SK-N-MC (cell line): Measurements from ENCODE around the gene HDLBP.

Source experiments
- DNase-seq: peaks from one replicate; pipeline ENCODE4 v3.0.0-alpha.2; 2011; ENCODE audit warnings: low read depth, low spot score
- H3K27ac ChIP-seq: fragments of 200-600 bp; sonication (generic); 2 replicates; pipeline ENCODE4 v1.5.1; 2016; ENCODE audit warnings: mixed run types
- H3K36me3 ChIP-seq: fragments of 200-600 bp; sonication (generic); 2 replicates; pipeline ENCODE4 v1.6.1; 2017; ENCODE audit warnings: antibody characterized with exemption, low read length, mixed read lengths; ENCODE audit not compliant: insufficient read depth
- H3K4me3 ChIP-seq: fragments of 200-600 bp; sonication (generic); 2 replicates; pipeline ENCODE4 v1.5.1; 2016
- H3K9ac ChIP-seq: fragments of 200-600 bp; sonication (generic); 2 replicates; pipeline ENCODE4 v1.8.0; 2017; ENCODE audit warnings: mixed run types, mixed read lengths; ENCODE audit not compliant: insufficient read length
- H3K9me3 ChIP-seq: fragments of 200-600 bp; sonication (generic); 2 replicates; pipeline ENCODE4 v1.6.1; 2017; ENCODE audit warnings: low read depth, mild to moderate bottlenecking, antibody characterized with exemption, low read length, moderate library complexity, mixed read lengths
- EZH2 ChIP-seq: fragments of 200-600 bp; sonication (generic); IDR thresholded peaks from one replicate; pipeline ENCODE4 v1.6.1; 2017; ENCODE audit warnings: antibody characterized with exemption
- FOXP2 ChIP-seq: optimal IDR thresholded peaks from 2 replicates; pipeline ENCODE3; 2011; ENCODE audit warnings: mild to moderate bottlenecking, moderate library complexity; ENCODE audit not compliant: insufficient read depth; ENCODE audit errors: extremely low read length, control extremely low read depth
- POLR2AphosphoS5 ChIP-seq: IDR thresholded peaks from 2 replicates; pipeline ENCODE4 v1.6.1; 2012; ENCODE audit warnings: mild to moderate bottlenecking, low read depth, low read length, borderline replicate concordance

Gene HDLBP

GRCh38 chr2:241275910-241276309 lies 39.6 kb downstream of the HDLBP start:
- TF ChIP-seq EZH2 (no peak), FOXP2 (no peak), POLR2AphosphoS5 (no peak)
- Histone ChIP-seq H3K36me3 (0 out of 2 replicates have a peak, but pooled peaks cover 4% of the 10 kb centered on the region), H3K4me3 (no peak overlapping the region), H3K9me3 (no peaks in the 10 kb centered on the region), H3K27ac (no peak overlapping the region), H3K9ac (no peak overlapping the region)
- DNase-seq, result no peak

DNA sequence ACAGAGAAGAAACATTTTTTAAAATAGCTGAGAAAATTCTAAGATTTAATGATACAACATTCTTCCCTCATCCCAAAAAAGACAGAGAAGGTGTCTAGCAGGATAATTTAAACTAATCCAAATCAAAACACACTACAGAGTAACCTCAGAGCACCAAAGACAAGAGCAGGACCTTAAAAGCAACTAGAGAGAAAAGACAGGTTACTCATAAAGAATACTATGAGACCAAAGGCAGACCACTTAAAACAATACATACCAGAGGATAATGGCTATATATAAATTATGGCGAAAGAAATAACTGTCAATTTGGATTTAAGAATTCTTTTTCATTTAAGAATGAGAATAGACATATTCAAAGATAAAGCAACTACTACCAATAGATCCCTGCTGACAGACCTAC lies 40.0 kb downstream of the HDLBP start:
- H3K4me3 ChIP-seq, result no peak overlapping the region
- H3K9ac ChIP-seq, result no peak overlapping the region
- TF ChIP-seq FOXP2, result no peak
- no peak for TF ChIP-seq EZH2
- no peak for TF ChIP-seq POLR2AphosphoS5
- no peak overlapping the region for H3K27ac ChIP-seq
- no peaks in the 10 kb centered on the region for H3K9me3 ChIP-seq
- no peak for DNase-seq
- H3K36me3 ChIP-seq, result 0 out of 2 replicates have a peak, but pooled peaks cover 4% of the 10 kb centered on the region

- H3K36me3 ChIP-seq, result peaks cover 10% of the 10 kb centered on the region
- H3K4me3 ChIP-seq, result no peak overlapping the region
- H3K9ac ChIP-seq, result no peak overlapping the region
- no peak for TF ChIP-seq FOXP2
- no peak for TF ChIP-seq POLR2AphosphoS5
- no peak for TF ChIP-seq EZH2
- H3K27ac ChIP-seq, result peak overlapping the region; percentile 4; the same call in 1 of the 2 replicates
- H3K9me3 ChIP-seq, result no peaks in the 10 kb centered on the region
- DNase-seq, result no peak
These were observed 41.3 kb downstream of the HDLBP start for GRCh38 chr2:241274127-241274526.

- no peak overlapping the region for H3K9ac ChIP-seq
- no peak for TF ChIP-seq POLR2AphosphoS5
- TF ChIP-seq FOXP2, result no peak
- TF ChIP-seq EZH2, result no peak
- H3K36me3 ChIP-seq, result peaks cover 17% of the 10 kb centered on the region
- DNase-seq, result no peak
- H3K9me3 ChIP-seq, result no peaks in the 10 kb centered on the region
- peak overlapping the region; percentile 67 for H3K4me3 ChIP-seq
- no peak overlapping the region for H3K27ac ChIP-seq
These were observed 42.1 kb downstream of the HDLBP start for GRCh38 chr2:241273210-241274020.

- Histone ChIP-seq H3K9ac (peak overlapping the region; percentile 84), H3K9me3 (no peaks in the 10 kb centered on the region), H3K4me3 (peak overlapping the region; percentile 83), H3K36me3 (peaks cover 26% of the 10 kb centered on the region), H3K27ac (0 out of 2 replicates have a peak overlapping the region, but pooled peaks have one; percentile 43)
- TF ChIP-seq FOXP2 (no peak), POLR2AphosphoS5 (peak; percentile 57; the same call in 1 of the 2 replicates)
- DNase-seq, result no peak
These were observed 42.9 kb downstream of the HDLBP start for GRCh38 chr2:241272303-241273209.

DNA sequence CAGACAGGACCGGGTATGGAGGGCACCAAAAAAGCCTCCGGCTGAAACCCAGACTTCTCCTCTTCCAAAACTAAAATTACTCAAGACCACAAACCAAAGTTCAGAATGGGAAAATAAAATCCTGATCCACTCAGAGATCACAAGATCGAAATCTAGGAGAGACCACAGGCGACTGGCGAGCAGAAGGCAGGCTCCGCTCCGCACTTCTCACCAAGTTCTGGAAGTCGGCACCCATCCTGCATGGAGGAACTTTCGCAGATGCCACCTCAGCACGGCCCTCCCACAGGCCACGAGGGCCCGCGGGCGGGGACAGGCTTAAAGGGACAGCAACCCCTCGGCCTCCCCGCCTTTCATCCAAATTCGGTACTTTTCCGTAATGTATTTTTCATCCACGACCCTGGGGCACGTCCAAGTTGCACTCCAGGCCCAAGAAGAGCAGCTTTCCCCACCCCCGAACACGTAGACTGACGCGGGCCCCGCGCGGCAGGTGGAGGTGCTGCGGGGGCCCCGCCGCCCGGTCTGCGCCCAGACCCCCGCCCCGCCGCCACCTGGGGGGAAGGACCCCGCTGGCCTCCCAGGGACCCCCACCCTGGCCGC lies 43.7 kb downstream of the HDLBP start:
- H3K9ac ChIP-seq, result peak overlapping the region; percentile 84
- TF ChIP-seq EZH2 (no peak), POLR2AphosphoS5 (no peak), FOXP2 (no peak)
- no peaks in the 10 kb centered on the region for H3K9me3 ChIP-seq
- DNase-seq, result no peak
- H3K4me3 ChIP-seq, result peak overlapping the region; percentile 83
- H3K27ac ChIP-seq, result 0 out of 2 replicates have a peak overlapping the region, but pooled peaks have one; percentile 43
- H3K36me3 ChIP-seq, result peaks cover 34% of the 10 kb centered on the region

- Histone ChIP-seq H3K9me3 (no peaks in the 10 kb centered on the region), H3K36me3 (peaks cover 42% of the 10 kb centered on the region), H3K4me3 (peak overlapping the region; percentile 83; the same call in 1 of the 2 replicates), H3K9ac (peak overlapping the region; percentile 8), H3K27ac (no peak overlapping the region)
- TF ChIP-seq POLR2AphosphoS5, result no peak
- no peak for TF ChIP-seq EZH2
- TF ChIP-seq FOXP2, result no peak
- no peak for DNase-seq
These were observed 44.9 kb downstream of the HDLBP start for GRCh38 chr2:241270531-241270930.
